GM06990 (cell line): ENCODE measurements around the gene GTF3C1.

ENCODE experiments used
- DNase-seq: peaks from one replicate; pipeline ENCODE4 v3.0.0-alpha.2; 2011; ENCODE audit not compliant: insufficient read length; ENCODE audit errors: extremely low read depth
- H3K27me3 ChIP-seq: replicated peaks from 2 replicates; pipeline ENCODE4 v1.6.0; 2011; ENCODE audit warnings: low read length; ENCODE audit not compliant: control insufficient read depth, insufficient read depth
- H3K36me3 ChIP-seq: 2 replicates; pipeline ENCODE4 v1.5.1; 2011; ENCODE audit warnings: low read length; ENCODE audit not compliant: control insufficient read depth, insufficient read depth
- H3K4me3 ChIP-seq: replicated peaks from 2 replicates; pipeline ENCODE4 v1.5.1; 2011; ENCODE audit warnings: low read depth, mild to moderate bottlenecking, control low read depth, low read length
- CTCF ChIP-seq: IDR thresholded peaks from 2 replicates; pipeline ENCODE4 v1.5.1; 2011; ENCODE audit warnings: low read length, control low read depth, mild to moderate bottlenecking, inconsistent platforms; ENCODE audit not compliant: insufficient read depth, poor library complexity, severe bottlenecking

Gene GTF3C1

DNA sequence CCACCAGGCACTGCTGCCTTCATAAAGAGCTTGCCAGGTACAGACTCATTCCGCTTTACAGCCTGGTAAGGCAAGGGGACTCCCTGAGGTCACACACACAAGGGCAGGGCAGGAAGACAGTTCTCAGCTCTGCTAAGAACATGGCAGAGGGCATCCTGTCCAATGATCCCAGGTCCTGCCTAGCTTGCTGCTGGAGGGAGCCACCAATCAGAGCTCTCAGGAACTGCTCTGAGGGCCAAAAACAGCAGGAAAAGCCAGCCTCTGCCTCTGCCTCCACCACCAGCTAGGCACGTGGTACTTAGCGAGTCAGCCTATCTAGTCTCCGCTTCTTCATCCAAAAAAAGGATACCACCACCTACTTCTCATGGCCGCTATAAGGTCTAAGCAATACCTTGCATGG is 66.1 kb downstream of the GTF3C1 start:
- Histone ChIP-seq H3K36me3 (peaks cover 47% of the 10 kb centered on the region), H3K4me3 (no peak overlapping the region), H3K27me3 (no peaks in the 10 kb centered on the region)
- no peak for TF ChIP-seq CTCF
- no peak for DNase-seq

DNA sequence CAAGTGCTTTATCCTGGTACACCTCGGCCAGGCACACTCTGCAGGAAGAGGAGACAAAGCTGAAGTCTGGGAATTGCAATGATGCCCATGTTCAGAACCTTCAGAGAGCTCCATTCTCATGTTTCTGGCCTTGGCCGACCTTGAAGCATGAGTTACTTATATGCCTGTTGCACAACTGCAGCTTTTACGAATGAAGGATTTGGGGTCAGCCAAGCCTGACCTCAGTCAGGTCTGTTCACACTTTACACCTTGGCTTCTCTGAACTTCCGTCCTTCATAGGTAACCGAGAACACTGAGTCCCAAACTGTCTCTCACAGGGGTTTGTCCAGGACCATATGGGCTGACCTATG is 66.7 kb downstream of the GTF3C1 start:
- Histone ChIP-seq H3K4me3 (no peak overlapping the region), H3K27me3 (no peaks in the 10 kb centered on the region), H3K36me3 (peaks cover 43% of the 10 kb centered on the region)
- TF ChIP-seq CTCF: no peak
- DNase-seq: no peak

GRCh38 chr16:27482397-27483087 is 67.2 kb downstream of the GTF3C1 start:
- Histone ChIP-seq H3K4me3 (no peak overlapping the region), H3K36me3 (peaks cover 42% of the 10 kb centered on the region), H3K27me3 (no peaks in the 10 kb centered on the region)
- DNase-seq: no peak
- TF ChIP-seq CTCF: no peak

- no peaks in the 10 kb centered on the region for H3K27me3 ChIP-seq
- no peak overlapping the region for H3K4me3 ChIP-seq
- no peak for DNase-seq
- no peak for TF ChIP-seq CTCF
- peaks cover 41% of the 10 kb centered on the region for H3K36me3 ChIP-seq
Observed at GRCh38 chr16:27481282-27481934, 68.3 kb downstream of the GTF3C1 start.

DNA sequence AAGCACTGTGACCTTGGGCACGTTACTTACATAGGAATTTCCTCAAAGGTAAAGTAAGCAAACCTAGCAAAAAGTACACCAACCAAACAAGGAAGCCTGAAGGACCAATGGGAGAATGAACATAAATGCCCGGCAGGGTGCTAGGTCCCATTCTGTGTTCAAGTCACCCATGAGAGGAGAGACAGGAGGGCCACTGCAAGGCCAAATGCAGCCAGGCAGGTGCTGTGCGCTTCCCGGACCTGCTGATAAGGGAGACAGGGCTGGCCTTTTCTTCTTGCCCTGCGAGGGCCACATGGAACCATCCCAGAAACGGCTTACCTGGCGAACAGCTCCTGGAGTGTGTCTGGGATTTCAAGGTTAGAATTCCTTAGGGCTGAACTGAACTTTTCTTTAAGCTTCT is 69.0 kb downstream of the GTF3C1 start:
- no peak for DNase-seq
- peaks cover 42% of the 10 kb centered on the region for H3K36me3 ChIP-seq
- no peaks in the 10 kb centered on the region for H3K27me3 ChIP-seq
- no peak overlapping the region for H3K4me3 ChIP-seq
- TF ChIP-seq CTCF: no peak
